ENCODE results near the gene TAPBPL. TPM values are rescaled to one million over a fixed set of nuclear protein-coding genes. Genes with fewer than 3 reads are reported as not detected.

TAPBPL gene
- 19.5 TPM for total RNA-seq

GRCh38 chr12:6451348-6452244 lies at the start of gene TAPBPL:
Gene TAPBPL (plus strand): TSS chr12:6452042. CDS start chr12:6452249, 207 bp downstream.

GRCh38 chr12:6444704-6445688 lies 6.8 kb upstream of the TAPBPL start, which contains the start of gene CD27:
Gene CD27 (plus strand): TSS chr12:6444955. CDS start chr12:6445096, 141 bp downstream.

GRCh38 chr12:6470375-6471163 lies 18.7 kb downstream of the TAPBPL start, which contains the start of gene VAMP1:
Gene VAMP1 (minus strand): TSS chr12:6470677. CDS start chr12:6470531, 146 bp downstream.

GRCh38 chr12:6492838-6493496 lies 41.1 kb downstream of the TAPBPL start, which contains the start of gene MRPL51:
Gene MRPL51 (minus strand): TSS chr12:6493262. CDS start chr12:6493136, 126 bp downstream.

GRCh38 chr12:6493497-6494257 lies 41.8 kb downstream of the TAPBPL start, which contains the start of gene NCAPD2:
Gene NCAPD2 (plus strand): TSS chr12:6494102. CDS start chr12:6495099, 997 bp downstream.

Other genes with a start within 250 kb of the TAPBPL start
- 5.5 TPM for gene PLEKHG6, start 141.4 kb upstream of the TAPBPL start, total RNA-seq
- 59.8 TPM for gene TNFRSF1A, start 110.0 kb upstream of the TAPBPL start, total RNA-seq
- gene SCNN1A, start 76.5 kb upstream of the TAPBPL start, total RNA-seq = 131 TPM
- 47.1 TPM for gene LTBR, start 67.9 kb upstream of the TAPBPL start, total RNA-seq
- gene CD27, start 7.1 kb upstream of the TAPBPL start, total RNA-seq = 0.12 TPM
- 14.0 TPM for gene VAMP1, start 18.6 kb downstream of the TAPBPL start, total RNA-seq
- 37.1 TPM for gene MRPL51, start 41.2 kb downstream of the TAPBPL start, total RNA-seq
- gene NCAPD2, start 42.1 kb downstream of the TAPBPL start, total RNA-seq = 47.8 TPM
- gene GAPDH, start 82.5 kb downstream of the TAPBPL start, total RNA-seq = 2,417 TPM
- gene IFFO1, start 104.0 kb downstream of the TAPBPL start, total RNA-seq = 15.3 TPM
- 14.4 TPM for gene NOP2, start 116.2 kb downstream of the TAPBPL start, total RNA-seq
- gene CHD4, start 155.3 kb downstream of the TAPBPL start, total RNA-seq = 230 TPM
- gene LPAR5, start 183.9 kb downstream of the TAPBPL start, total RNA-seq = 2.2 TPM
- 2.3 TPM for gene ACRBP, start 195.4 kb downstream of the TAPBPL start, total RNA-seq
- gene ING4, start 211.1 kb downstream of the TAPBPL start, total RNA-seq = 48.6 TPM
- 31.5 TPM for gene ZNF384, start 237.3 kb downstream of the TAPBPL start, total RNA-seq
- 2.0 TPM for gene PIANP, start 248.8 kb downstream of the TAPBPL start, total RNA-seq

Data from metanephros (tissue), 1 donor.